MM.1S (cell line): ENCODE results near the gene GAP43.

Experiments
- DNase-seq: peaks from one replicate; pipeline ENCODE4 v3.0.0-alpha.2; 2015
- H2AFZ ChIP-seq: fragments of 300-600 bp; sonication (generic); 2 replicates; pipeline ENCODE4 v1.6.0; 2016; ENCODE audit warnings: antibody characterized with exemption, low read length
- H3F3A ChIP-seq: fragments of 300-600 bp; sonication (generic); 2 replicates; pipeline ENCODE4 v1.6.1; 2016; ENCODE audit warnings: mild to moderate bottlenecking, antibody characterized with exemption, low read length, moderate library complexity, mixed read lengths; ENCODE audit not compliant: insufficient read depth
- H3K27ac ChIP-seq: fragments of 300-600 bp; sonication (generic); 2 replicates; pipeline ENCODE4 v1.5.1; 2016; ENCODE audit warnings: mild to moderate bottlenecking, low read length
- H3K27me3 ChIP-seq: fragments of 300-600 bp; sonication (generic); replicated peaks from 2 replicates; pipeline ENCODE4 v1.6.0; 2016; ENCODE audit warnings: low read length; ENCODE audit not compliant: insufficient read depth
- H3K36me3 ChIP-seq: fragments of 300-600 bp; sonication (generic); replicated peaks from 2 replicates; pipeline ENCODE4 v1.6.1; 2016; ENCODE audit warnings: mild to moderate bottlenecking, low read length, mixed read lengths; ENCODE audit not compliant: insufficient read depth
- H3K4me1 ChIP-seq: fragments of 300-600 bp; sonication (generic); 2 replicates; pipeline ENCODE4 v1.6.1; 2016; ENCODE audit warnings: low read length, mixed read lengths
- H3K4me2 ChIP-seq: fragments of 300-600 bp; sonication (generic); 2 replicates; pipeline ENCODE4 v1.6.0; 2016; ENCODE audit warnings: low read depth, low read length
- H3K4me3 ChIP-seq: fragments of 300-600 bp; sonication (generic); 2 replicates; pipeline ENCODE4 v1.5.1; 2016; ENCODE audit warnings: low read length, mixed read lengths
- H3K79me2 ChIP-seq: fragments of 300-600 bp; sonication (generic); 2 replicates; pipeline ENCODE4 v1.6.1; 2016; ENCODE audit warnings: mixed run types, low read length, mixed read lengths
- H3K9ac ChIP-seq: fragments of 300-600 bp; sonication (generic); 2 replicates; pipeline ENCODE4 v1.6.1; 2016; ENCODE audit warnings: low read length, mixed read lengths
- H3K9me2 ChIP-seq: fragments of 300-600 bp; sonication (generic); replicated peaks from 2 replicates; pipeline ENCODE4 v1.6.1; 2016; ENCODE audit warnings: mild to moderate bottlenecking, low read length, mixed read lengths; ENCODE audit not compliant: insufficient read depth
- H3K9me3 ChIP-seq: fragments of 300-600 bp; sonication (generic); replicated peaks from 2 replicates; pipeline ENCODE4 v1.6.1; 2016; ENCODE audit warnings: mild to moderate bottlenecking, low read length, mixed read lengths; ENCODE audit not compliant: insufficient read depth
- H4K20me1 ChIP-seq: fragments of 300-600 bp; sonication (generic); 2 replicates; pipeline ENCODE4 v1.6.1; 2016; ENCODE audit warnings: mild to moderate bottlenecking, low read length, moderate library complexity, mixed read lengths; ENCODE audit not compliant: insufficient read depth
- EZH2 ChIP-seq: fragments of 300-600 bp; sonication (generic); optimal IDR thresholded peaks from 2 replicates; pipeline ENCODE3; 2017; ENCODE audit warnings: low read depth, mild to moderate bottlenecking, antibody characterized with exemption, low read length, mixed read lengths
- EZH2phosphoT487 ChIP-seq: fragments of 300-600 bp; sonication (generic); IDR thresholded peaks from 2 replicates; pipeline ENCODE4 v1.6.1; 2018; ENCODE audit warnings: antibody characterized with exemption, low read length
- TF ChIP-seq, protein P1 (sequence below): fragments of 300-600 bp; sonication (generic); IDR thresholded peaks from 2 replicates; pipeline ENCODE4 v1.5.1; 2016; ENCODE audit warnings: antibody characterized with exemption, low read length, mixed read lengths

GAP43 gene

DNA sequence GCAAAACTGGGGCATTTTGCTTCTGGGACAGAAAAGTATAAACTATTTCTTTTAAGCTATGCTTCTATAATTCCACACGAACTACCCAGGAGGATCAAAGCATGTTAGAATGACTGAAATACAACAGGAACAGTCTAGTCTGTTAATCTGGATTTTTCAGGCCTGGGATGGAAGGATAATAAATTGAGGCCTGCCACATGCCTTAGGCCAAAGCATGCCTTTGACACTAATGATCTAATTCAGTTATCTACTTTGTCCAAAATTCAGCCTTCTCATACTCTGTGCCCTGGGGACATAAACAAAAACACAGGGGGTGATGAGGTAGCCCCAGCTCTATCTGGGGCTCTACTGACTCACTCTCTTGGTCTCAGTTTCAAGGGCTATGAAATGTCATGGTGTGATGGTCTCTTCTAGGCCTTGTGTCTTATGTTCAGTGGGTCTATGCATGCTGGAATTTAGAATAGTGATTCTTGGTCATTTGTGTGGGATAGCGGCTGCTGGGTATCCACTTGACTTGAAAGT lies 32.5 kb downstream of the GAP43 start:
- H3K9me2 ChIP-seq, result no peaks in the 10 kb centered on the region
- no peak for TF ChIP-seq EZH2
- TF ChIP-seq, protein P1, sequence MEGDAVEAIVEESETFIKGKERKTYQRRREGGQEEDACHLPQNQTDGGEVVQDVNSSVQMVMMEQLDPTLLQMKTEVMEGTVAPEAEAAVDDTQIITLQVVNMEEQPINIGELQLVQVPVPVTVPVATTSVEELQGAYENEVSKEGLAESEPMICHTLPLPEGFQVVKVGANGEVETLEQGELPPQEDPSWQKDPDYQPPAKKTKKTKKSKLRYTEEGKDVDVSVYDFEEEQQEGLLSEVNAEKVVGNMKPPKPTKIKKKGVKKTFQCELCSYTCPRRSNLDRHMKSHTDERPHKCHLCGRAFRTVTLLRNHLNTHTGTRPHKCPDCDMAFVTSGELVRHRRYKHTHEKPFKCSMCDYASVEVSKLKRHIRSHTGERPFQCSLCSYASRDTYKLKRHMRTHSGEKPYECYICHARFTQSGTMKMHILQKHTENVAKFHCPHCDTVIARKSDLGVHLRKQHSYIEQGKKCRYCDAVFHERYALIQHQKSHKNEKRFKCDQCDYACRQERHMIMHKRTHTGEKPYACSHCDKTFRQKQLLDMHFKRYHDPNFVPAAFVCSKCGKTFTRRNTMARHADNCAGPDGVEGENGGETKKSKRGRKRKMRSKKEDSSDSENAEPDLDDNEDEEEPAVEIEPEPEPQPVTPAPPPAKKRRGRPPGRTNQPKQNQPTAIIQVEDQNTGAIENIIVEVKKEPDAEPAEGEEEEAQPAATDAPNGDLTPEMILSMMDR, result no peak
- no peak for TF ChIP-seq EZH2phosphoT487
- H3K4me2 ChIP-seq, result no peak overlapping the region
- no peak overlapping the region for H3K27ac ChIP-seq
- no peaks in the 10 kb centered on the region for H3K79me2 ChIP-seq
- H3K9me3 ChIP-seq, result no peaks in the 10 kb centered on the region
- no peak overlapping the region for H3K9ac ChIP-seq
- H3K36me3 ChIP-seq, result no peaks in the 10 kb centered on the region
- no peaks in the 10 kb centered on the region for H3K27me3 ChIP-seq
- no peak overlapping the region for H3K4me3 ChIP-seq
- no peaks in the 10 kb centered on the region for H4K20me1 ChIP-seq
- peaks cover 11% of the 10 kb centered on the region; the same call in 1 of the 2 replicates for H3K4me1 ChIP-seq
- peaks cover 24% of the 10 kb centered on the region for H3F3A ChIP-seq
- H2AFZ ChIP-seq, result no peak overlapping the region
- DNase-seq, result no peak

DNA sequence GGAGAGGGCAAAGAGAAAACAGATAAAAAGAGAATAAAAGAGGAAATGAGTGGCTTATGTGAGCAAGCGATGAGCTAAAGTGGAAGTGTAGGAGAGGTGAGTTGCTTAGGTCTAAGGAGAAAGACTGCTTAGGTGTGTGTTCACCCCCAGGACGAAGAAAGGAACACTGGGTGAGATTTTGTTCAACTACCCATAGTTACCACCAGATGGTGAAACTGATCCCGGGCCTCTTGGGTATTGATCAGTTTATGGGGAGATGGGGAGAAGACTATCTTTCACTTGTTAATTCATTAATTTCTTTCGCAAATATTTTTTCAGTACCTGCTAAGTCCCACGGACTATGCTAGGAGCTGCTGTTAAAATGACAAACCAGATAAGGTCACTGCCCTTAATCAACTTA lies 33.9 kb downstream of the GAP43 start:
- Histone ChIP-seq H2AFZ (no peak overlapping the region), H3K4me1 (peaks cover 11% of the 10 kb centered on the region; the same call in 1 of the 2 replicates), H3K9me3 (no peaks in the 10 kb centered on the region), H3K9ac (no peak overlapping the region), H3K4me2 (no peak overlapping the region), H3K4me3 (no peak overlapping the region), H3K36me3 (no peaks in the 10 kb centered on the region), H3K79me2 (no peaks in the 10 kb centered on the region), H3K27me3 (no peaks in the 10 kb centered on the region), H3K9me2 (no peaks in the 10 kb centered on the region), H3K27ac (no peak overlapping the region), H4K20me1 (no peaks in the 10 kb centered on the region), H3F3A (peaks cover 24% of the 10 kb centered on the region)
- no peak for DNase-seq
- TF ChIP-seq EZH2phosphoT487 (no peak), EZH2 (no peak)
- TF ChIP-seq, protein P1, result no peak

- no peak for TF ChIP-seq EZH2phosphoT487
- TF ChIP-seq EZH2, result no peak
- TF ChIP-seq, protein P1, result no peak
- Histone ChIP-seq H4K20me1 (no peaks in the 10 kb centered on the region), H3K9me3 (no peaks in the 10 kb centered on the region), H3F3A (peaks cover 24% of the 10 kb centered on the region), H3K79me2 (no peaks in the 10 kb centered on the region), H2AFZ (peak overlapping the region; percentile 93), H3K4me3 (peak overlapping the region; percentile 85), H3K9ac (peak overlapping the region; percentile 93), H3K27me3 (no peaks in the 10 kb centered on the region), H3K9me2 (no peaks in the 10 kb centered on the region), H3K36me3 (no peaks in the 10 kb centered on the region), H3K4me1 (peaks cover 11% of the 10 kb centered on the region; the same call in 1 of the 2 replicates), H3K27ac (peak overlapping the region; percentile 95), H3K4me2 (peak overlapping the region; percentile 90)
- DNase-seq, result no peak
Observed at GRCh38 chr3:115658032-115658336, 34.7 kb downstream of the GAP43 start.
